Measurements from ENCODE around the gene MGST2.

DNA sequence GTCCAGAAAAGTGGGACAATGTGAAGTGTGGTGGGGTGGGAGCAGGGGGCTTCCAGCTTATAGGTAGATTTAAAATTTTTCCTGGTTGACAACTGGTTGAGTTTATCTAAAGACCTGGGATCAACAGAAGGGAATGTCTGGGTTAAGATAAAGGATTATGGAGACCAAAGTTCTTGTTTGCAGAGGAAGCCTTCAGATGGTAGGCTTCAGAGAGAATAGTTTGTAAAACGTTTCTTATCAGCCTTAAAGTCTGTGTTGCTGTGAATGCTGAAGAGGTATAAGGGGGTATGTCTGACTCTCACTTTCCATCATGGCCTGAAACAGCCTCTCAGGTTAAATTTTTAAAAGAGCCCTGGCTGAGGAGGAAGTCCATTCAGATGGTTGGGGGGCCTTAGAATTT, 20.5 kb downstream of the MGST2 start:
- TF ChIP-seq POLR2A (IDR thresholded peaks at IDR 0.05) (no peak), CTCF (IDR thresholded peaks at IDR 0.05) (no peak)

Data from body of pancreas (tissue), 4 donors.